SK-N-SH treated with all-trans-retinoic acid at 6 μM for 48 hours (cell line): ENCODE measurements around the gene RBM24.

ENCODE experiments used
- ARNTL ChIP-seq: fragments of 450-650 bp; formaldehyde crosslinking; IDR thresholded peaks from 2 replicates; pipeline ENCODE4 v1.5.0; 2020; ENCODE audit warnings: low read depth, mild to moderate bottlenecking, moderate library complexity, borderline replicate concordance
- ZFP3 ChIP-seq: fragments of 250-450 bp; sonication (Bioruptor Pico); IDR thresholded peaks from 2 replicates; pipeline ENCODE4 v1.5.0; 2020; ENCODE audit warnings: mild to moderate bottlenecking, moderate library complexity

- TF ChIP-seq ZFP3 (CRISPR knock-in tag) (no peak), ARNTL (CRISPR knock-in tag) (no peak)
These were observed 10.6 kb downstream of the RBM24 start for GRCh38 chr6:17291778-17292177.
